Fibroblast of lung (primary cell): ENCODE measurements around the gene WDR54.
"Not testable (repeated sequence)": the region's sequence is repeated elsewhere in the genome, so short reads cannot be mapped to it uniquely, and the experiment has no call there.

Experiments
- CTCF ChIP-seq, 2 donors: IDR thresholded peaks in 1 of 2; conservative IDR thresholded peaks in 1 of 2; 1 replicate in 1 of 2; 2 replicates in 1 of 2; pipeline ENCODE4 v1.5.1; 2011 to 2012; ENCODE audit warnings: low read length in 2 of 2, control low read depth in 1 of 2, inconsistent platforms in 1 of 2, low read depth in 1 of 2, mild to moderate bottlenecking in 1 of 2
- EZH2 ChIP-seq: IDR thresholded peaks from 2 replicates; pipeline ENCODE4 v1.5.1; 2012; ENCODE audit warnings: low read length, control low read depth, mild to moderate bottlenecking; ENCODE audit errors: missing control alignments

DNA sequence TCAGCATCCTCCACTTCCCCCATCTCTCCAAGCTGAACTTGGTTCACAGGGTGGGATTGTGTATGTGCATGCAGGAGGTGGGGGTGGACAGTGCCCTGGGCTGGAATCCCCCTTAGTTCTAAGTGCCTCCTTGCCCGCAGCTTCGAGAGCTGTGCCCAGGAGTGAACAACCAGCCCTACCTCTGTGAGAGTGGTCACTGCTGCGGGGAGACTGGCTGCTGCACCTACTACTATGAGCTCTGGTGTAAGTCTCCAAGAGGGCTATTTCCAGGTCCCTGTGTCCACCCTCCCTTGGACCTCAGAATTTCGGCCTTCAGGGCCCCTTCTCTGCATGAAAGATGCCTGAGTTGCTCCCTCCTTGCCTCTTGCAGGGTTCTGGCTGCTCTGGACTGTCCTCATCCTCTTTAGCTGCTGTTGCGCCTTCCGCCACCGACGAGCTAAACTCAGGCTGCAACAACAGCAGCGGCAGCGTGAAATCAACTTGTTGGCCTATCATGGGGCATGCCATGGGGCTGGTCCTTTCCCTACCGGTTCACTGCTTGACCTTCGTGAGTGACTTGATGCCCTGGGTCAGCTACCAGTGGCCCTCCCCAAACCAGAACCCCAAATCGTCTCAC lies 38.1 kb downstream of the WDR54 start:
- TF ChIP-seq CTCF (conservative IDR thresholded peaks at IDR 0.05 in 1 of 2, IDR thresholded peaks at IDR 0.05 in 1 of 2; ENCODE audit: low read depth in 1 of 2, low read length in 2 of 2); EZH2: not testable (repeated sequence)
